GM21529 (cell line): Measurements from ENCODE around the gene SMTNL2.

Experiments used
- ATAC-seq: cut with Tn5 transposase; IDR thresholded peaks from one replicate; pipeline ENCODE4 v1.9.1; 2021; ENCODE audit not compliant: unreplicated experiment

The SMTNL2 gene

DNA sequence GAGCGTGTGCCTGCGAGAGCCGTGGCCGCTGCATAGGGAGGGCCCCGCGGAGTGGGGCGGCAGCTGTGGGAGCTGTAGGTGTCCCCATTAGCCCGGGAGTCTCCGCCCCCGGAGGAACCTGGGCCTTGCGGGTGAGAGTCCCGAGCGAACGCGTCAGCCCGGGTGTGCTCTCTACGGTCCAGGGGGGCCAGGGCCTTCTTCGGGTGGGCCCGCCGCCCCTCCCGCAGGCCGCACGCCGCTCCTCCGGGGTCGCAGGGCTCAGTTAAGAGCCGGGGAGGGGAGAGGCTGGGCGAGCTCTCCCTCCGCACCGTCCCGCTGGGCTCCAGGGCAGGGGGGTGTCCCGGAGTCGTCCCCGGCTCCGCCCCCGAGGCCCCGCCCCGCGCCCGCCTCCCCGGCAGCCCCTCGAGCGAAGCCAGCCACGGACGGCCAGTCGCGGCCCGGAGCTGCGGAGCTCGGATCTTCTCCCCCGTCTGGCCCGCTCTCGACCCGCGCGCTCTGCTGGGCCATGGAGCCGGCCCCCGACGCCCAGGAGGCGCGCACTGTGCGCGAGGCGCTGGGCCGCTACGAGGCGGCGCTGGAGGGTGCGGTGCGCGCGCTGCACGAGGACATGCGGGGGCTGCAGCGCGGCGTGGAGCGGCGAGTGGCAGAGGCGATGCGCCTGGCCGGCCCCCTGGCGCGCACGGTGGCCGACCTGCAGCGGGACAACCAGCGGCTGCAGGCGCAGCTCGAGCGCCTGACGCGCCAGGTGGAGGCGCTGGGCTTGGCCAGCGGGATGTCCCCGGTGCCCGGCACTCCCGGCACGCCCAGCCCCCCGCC lies at the start of gene SMTNL2:
SMTNL2 (plus strand) TSS at position 429 of the 816 bp plus-strand sequence; CDS start at position 506, 77 bp downstream.
- ATAC-seq: no peak

DNA sequence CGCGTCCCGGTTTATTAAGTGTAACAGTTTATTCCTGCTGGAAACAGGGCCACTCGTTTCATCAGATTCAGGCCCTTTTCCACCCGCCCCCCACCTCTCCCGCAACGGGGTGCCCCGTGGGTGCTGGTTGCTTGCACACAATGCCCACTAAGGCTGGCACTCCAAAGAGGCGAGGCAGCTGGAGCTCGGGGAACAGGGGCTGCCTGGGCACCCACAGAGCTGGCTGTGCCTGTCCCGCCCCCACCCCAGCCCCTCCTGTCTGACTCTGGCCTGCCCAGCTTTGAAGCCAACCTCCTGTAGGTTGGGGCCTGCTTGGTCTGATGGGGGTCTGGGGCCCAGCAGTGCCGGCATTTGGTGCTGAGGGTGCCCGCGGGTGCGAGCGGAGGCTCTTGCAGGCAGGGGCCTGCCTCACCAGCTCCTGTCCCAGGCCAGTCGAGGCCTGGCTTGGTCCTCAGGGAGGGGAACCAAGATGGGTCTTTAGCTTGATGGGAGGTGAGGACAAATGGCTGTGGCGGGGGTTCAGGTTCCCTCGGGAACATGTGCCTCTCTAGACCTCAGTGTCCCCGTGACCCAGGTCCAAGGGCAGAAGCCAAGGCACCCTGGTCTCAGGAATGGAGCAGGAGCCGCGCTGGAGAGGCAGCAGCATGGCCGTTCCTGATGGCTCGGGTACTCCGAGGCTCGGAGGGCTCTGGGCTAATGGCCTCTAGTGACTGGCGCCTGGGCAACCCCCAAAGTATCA lies 49.2 kb upstream of the SMTNL2 start:
- ATAC-seq: no peak

DNA sequence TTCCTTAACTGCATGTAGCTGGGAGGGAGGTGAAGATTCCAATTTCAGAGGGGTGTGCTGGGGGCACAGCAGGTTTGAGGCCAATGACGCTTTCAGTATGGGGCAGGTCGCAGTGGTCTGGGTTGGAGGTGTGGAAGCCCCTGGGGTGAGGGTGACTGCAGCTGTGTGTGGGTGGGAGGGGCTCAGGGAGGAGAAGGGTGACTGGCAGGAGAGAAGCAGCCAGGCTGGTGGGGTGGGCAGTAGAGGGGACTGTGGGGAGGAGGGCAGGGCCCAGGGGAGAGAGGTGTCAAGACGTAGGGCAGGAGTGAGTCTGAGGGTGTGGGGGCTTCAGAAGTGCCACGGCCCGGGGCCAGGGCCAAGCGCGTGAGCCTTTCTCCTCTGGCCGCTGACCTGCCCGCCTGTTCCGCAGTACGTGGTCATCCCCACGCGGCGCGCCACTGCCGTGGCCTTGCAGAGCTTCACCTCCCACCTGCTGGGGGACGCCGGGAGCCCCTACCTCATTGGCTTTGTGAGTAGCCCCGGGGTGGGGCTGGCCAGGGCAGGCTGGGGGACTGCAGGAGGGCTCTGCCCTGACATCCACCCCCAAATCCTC lies 48.6 kb upstream of the SMTNL2 start:
- no peak for ATAC-seq

- ATAC-seq: no peak
Observed at GRCh38 chr17:4536259-4536741, 48.0 kb upstream of the SMTNL2 start.

- no peak for ATAC-seq
Observed at GRCh38 chr17:4536742-4537411, 47.5 kb upstream of the SMTNL2 start.

DNA sequence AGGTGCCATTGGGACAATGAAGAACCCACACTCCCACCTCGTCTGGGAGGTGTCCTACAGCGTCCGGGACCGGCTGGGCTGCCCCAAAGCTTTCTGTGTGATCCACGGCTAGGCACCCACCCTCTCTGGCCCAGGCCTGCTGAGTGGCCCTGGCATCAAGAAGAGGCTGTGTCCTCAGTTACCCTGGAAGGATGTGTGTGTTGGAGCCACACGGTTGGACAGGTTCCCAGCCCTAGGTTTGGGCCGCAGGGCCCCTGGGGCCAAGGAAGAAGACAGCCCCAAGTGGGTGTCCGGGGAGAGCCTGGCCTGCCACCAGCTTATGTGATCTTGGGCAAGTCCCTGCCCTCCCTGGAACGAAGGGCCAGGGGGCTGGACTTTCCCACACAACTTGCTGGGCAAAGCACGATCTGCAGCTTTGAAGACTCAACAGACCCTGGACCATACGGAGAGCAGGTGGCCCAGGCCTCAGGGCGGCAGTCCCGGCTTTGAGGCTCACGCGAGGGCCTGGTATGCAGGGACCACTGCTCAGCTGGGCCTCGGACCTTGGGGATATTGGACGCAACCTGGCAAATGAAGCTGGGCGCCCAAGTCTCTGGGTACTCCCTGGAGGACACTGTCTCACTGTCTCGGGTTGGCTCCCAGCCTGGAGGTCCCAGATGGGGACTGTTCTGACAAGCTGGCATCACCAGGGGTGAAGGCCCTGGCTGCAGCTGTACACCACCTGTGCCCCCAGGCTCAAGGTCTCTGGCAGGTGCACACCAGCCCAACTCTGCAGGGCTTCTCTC lies 46.7 kb upstream of the SMTNL2 start:
- ATAC-seq: no peak

DNA sequence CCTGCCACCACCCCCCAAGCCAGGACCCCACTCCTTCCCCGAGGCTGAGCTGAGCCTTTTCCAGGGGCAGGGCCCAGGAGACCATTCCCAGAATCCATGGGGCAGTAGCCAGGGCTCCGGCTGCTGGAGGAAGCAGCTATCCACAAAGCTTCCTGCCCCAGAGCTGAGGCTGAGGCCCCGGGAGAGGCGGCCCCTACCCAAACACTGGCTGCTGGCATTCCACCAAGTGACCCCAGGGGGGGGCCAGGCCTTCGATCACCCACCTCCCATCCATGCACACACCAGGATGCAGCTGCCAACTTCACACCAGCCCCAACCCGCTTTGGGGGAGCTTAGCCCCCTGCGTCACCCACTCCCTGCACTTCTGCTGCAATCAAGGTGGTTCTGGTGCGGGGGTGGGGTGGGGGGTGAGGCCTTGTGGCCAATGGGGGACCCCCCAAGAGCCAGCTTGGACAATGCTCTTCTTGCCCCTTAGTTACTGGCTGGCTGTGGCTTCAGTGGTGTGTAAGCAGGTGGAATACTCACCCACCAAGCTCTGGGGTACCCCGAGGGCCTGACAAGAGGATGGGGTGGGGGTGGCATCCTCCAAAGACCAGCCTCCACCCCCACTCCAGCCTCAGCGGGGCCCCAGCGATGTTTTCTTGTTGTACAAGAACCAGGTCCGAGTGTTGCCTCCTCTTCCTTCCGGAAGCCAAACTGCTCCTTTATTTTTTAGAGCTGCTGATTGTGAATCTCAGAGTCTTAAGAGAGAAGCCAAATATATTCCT lies 45.9 kb upstream of the SMTNL2 start:
- ATAC-seq: no peak

- ATAC-seq: no peak
Observed at GRCh38 chr17:4539025-4539424, 45.3 kb upstream of the SMTNL2 start.

GRCh38 chr17:4539576-4540223 lies 44.6 kb upstream of the SMTNL2 start:
- no peak for ATAC-seq

GRCh38 chr17:4540224-4540651 lies 44.1 kb upstream of the SMTNL2 start:
- ATAC-seq: no peak

GRCh38 chr17:4540687-4541327 lies 43.5 kb upstream of the SMTNL2 start:
- ATAC-seq: no peak

DNA sequence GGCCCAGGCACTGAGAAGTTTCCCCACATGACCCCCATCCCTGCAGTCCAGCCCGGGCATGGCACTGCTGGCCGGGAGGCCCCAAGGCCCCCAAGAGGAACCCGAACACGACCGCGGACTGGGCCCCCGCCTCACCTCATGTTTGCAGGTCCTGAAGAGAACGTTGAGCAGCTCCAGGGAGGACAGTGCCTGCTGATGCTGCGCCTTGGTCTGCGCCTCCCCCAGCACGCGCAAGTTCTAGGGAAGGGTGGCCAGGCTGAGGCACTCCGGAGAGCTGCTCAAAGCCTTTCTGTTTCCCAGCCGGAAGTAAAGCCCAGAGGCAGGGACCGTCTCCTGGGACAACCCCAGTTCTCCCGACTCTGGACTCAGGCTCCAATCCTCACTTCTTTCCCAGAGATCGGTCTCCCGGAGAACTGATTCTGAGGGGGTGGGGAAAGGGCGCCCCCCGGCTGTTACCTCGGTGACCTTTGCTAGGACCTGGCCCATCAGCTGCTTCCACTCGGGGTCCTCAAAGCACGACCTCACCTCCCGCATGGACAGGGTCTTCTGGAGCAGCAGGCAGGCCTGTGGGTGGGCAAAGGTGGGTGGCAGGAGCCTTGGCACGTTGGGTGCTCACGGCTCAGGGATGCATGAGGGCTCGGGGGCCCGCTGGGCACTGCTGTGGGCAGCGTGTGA lies 42.9 kb upstream of the SMTNL2 start:
- no peak for ATAC-seq

- ATAC-seq: no peak
Observed at GRCh38 chr17:4542003-4542725, 42.2 kb upstream of the SMTNL2 start.

GRCh38 chr17:4542726-4543191 lies 41.6 kb upstream of the SMTNL2 start:
- ATAC-seq: no peak

- ATAC-seq: no peak
Observed at GRCh38 chr17:4543557-4544026, 40.7 kb upstream of the SMTNL2 start.

DNA sequence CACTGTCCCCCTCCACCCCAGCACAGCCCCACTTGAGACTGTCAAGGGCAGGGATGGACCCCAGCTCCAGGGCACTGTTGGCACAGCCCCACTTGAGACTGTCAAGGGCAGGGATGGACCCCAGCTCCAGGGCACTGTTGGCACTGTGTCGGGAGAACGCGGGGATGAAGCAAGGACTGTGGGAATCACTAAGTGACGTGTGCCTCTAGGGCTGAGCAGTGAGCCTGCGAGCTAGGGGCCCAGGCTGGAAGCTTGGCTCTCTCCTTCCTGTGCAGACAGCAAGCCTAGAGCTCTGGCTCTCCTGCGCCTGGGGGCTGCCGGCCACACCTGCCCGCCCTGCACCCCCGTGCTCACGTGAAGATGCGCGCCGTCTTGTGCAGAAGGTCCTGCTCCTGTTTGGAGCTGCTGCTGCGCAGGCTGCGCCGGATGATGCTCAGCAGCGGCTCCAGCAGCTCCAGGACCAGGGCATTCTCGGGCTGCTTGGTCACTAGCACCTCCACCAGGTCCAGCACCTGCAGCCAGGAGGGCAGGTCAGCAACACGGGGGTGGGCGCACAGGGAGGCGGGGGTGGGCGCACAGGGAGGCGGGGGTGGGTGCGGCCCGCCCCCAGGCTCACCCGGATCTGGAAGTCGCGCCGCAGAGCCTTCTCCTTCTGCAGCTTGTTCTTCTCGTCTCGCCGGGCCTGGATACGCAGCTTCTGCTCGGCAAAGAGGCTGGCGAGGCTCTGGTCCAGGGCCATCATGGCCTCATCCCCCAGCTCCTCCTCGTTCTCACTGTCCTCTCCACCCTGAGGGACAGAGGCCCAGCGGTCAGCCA lies 40.0 kb upstream of the SMTNL2 start:
- ATAC-seq: no peak

- no peak for ATAC-seq
Observed at GRCh38 chr17:4544951-4545216, 39.4 kb upstream of the SMTNL2 start.
